Activated naive CD4-positive, alpha-beta T cell treated with anti-CD3 and anti-CD28 coated beads, Interleukin-2, amount 50 U/mL, for 16 hours (primary cell): ENCODE results near the gene IL20RA.
"Not testable (repeated sequence)": the region's sequence is repeated elsewhere in the genome, so short reads cannot be mapped to it uniquely, and the experiment has no call there.

Experiments used
- DNase-seq: peaks from one replicate; pipeline ENCODE4 v3.0.0-alpha.2; 2020

The IL20RA gene

DNA sequence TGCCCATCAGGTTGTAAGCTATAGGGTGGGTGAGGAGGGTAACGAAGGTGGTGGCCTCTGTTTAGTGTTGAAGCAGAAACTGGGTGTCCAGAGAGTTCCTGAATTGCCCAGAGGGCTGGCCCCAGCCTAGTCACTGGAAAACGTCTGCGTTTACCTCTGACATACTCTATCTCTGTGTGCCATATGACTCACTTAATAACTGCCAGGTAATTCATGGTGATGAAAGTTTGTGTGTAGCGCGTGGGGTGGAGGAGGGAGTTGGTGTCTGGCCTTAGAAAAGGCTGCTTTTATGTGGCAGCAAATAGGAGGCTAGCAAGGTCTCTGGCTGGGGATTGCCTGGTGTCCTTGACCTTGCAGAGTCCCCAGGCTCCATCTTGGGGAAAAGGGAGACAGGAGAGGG lies 75.3 kb downstream of the IL20RA start:
- DNase-seq: no peak

DNA sequence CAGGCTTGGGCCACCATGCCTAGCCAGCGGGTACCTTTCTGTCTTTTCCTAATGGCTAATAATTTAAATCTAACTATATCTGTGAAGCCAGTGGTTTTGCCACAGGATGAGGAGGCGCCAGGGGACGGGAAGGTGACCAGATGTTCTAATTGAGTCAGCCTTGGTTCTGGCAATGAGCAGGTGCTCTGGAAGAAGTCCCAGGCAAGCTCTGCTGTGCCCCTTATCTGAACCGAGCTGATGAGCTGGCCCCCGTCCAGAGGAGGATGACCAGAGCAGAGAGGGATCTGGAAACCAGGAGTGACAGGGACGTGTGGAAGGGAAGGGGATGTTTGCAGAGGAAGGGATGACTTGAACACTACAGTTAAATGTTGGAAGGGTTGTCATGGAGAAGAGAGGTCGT lies 75.9 kb downstream of the IL20RA start:
- DNase-seq: no peak

- DNase-seq: peak; percentile 56
Observed at GRCh38 chr6:136967876-136968752, 76.7 kb downstream of the IL20RA start.

- DNase-seq: no peak
Observed at GRCh38 chr6:136964398-136964797, 80.4 kb downstream of the IL20RA start.

GRCh38 chr6:136963259-136963658 lies 81.5 kb downstream of the IL20RA start:
- no peak for DNase-seq

DNA sequence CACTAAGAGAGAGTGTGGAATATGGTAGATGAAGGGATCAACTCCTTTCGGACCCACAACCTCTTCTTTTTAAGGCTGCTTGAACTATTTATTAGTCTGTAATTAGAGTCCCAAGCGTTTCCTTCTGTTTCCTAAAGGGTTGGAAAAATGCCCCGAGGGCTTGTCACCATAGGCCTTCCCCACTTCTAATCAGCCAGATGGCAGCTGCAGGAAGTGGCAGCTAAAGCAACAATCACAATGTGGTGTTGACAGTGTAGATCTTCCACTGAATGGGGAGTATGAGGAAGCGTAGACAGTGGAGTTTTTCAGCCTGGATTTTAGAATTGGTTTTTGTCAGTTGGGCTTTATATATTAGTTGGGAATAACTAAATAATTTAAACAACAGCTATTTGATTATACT lies 82.1 kb downstream of the IL20RA start:
- DNase-seq: no peak

DNA sequence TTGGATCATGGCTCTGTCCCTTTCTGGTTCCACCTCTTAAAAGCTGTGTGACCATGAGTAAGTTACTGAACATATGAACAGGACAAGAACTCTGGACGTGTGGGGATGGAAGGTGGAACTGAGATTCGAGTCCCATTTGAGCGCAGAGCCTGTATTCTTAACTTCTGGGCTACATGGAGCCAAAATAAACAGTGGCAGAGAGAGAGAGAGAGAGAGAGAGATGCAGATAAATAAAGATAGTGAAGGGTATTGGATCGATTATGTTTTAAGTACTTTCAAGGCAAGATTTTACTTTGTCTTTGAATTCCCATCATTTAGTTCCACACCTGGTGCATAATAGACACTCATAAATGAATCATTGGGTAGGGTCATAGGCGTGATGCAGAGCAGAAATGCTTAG lies 82.9 kb downstream of the IL20RA start:
- no peak for DNase-seq

GRCh38 chr6:136960781-136961180 lies 84.0 kb downstream of the IL20RA start:
- DNase-seq: no peak

DNA sequence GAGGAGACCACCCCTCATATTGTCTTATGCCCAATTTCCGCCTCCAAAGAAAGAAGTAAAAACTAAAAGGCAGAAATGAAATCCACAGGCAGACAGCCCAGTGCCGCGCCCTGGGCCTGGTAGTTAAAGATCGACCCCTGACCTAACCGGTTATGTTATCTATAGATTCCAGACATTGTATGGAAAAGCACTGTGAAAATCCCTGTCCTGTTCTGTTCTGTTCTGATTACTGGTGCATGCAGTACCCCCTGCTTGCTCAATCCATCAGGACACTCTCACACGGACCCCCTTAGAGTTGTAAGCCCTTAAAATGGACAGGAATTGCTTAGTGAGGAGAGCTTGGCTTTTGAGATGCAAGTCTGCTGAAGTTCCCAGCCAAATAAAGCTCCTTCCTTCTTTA lies 84.8 kb downstream of the IL20RA start:
- DNase-seq: not testable (repeated sequence)

GRCh38 chr6:136959471-136959891 lies 85.3 kb downstream of the IL20RA start:
- DNase-seq: no peak

DNA sequence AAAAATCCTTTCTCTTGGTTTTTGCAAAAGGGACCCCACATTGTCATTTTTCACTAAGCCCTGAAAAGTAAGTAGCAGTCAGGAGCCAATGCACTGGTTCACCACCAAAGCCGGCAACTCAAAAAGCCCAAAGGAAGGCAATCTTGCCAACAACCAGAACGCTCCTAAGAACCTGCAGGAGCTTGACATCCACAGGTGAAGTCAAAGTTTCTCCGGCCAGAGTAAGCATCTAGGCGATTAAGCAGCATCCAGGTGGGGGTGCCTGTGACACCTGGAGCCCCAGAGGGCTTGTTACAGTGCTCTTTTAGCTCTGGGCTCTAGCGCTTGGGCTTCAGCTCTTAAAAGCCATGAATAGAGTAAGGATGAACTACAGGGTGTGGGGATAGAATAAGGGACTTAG lies 86.6 kb downstream of the IL20RA start:
- DNase-seq: no peak

- DNase-seq: no peak
Observed at GRCh38 chr6:136956590-136957544, 87.9 kb downstream of the IL20RA start.

DNA sequence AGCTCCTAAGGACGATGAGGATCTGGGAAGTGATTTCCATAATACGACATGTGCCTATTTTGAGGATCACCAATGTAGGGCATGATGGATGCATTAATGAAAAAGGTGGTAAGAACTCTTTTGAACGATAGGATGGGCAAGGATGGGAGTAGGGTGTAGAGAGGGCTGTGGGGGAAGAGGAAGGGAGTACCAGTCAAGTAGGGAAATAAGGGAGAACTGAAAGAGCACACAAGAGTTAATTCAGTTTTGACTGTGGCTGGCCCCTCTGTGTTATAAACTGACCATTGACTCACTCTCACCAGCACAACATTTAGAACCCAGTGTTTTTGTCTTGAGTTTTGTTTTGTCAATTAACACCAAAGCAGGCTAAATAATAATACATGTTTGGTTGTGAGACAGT lies 89.6 kb downstream of the IL20RA start:
- no peak for DNase-seq

- no peak for DNase-seq
Observed at GRCh38 chr6:136952714-136953260, 92.0 kb downstream of the IL20RA start.

DNA sequence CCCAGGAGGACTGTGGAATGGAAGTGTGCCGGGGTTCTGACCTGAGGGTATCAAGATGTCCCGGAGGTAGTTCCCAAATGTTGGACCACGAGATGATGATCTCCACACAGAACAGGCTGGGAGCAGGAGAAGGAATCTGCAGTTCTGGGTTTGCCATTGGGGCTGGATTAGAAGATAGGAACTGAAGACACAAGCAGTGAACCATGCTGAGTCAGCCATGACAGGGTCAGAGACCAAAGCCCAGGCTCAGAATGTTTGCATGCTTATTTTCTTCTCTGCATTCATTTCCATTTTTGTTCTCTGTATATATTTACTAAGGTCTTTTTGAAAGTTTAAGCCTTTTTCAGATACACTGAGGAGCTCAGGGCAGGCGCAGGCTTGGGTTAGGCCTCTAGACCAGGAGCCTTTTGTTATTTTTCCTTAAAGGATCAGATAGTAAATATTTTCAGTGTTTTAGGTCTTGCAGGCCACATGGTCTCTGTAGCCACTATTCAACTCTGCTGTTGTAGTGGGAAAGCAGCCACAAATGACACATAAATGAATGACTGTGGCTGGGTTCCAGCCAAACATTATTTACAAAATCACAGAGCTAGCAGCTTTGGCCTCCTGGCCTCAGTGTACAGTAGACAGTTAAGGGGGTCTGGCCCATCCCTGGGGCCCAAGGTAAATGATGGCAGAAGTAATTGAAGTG lies 94.2 kb downstream of the IL20RA start:
- no peak for DNase-seq
